Esophagus squamous epithelium (tissue), 5 donors: ENCODE measurements around the gene MCHR2. TPM values are rescaled to one million over a fixed set of nuclear protein-coding genes. Genes with fewer than 3 reads are reported as not detected.

ENCODE experiments used
- DNase-seq: peaks from one replicate; lab custom pipeline; 2025; lab: John Stamatoyannopoulos, UW
- H3K27ac ChIP-seq, 4 donors: fragments of 200-600 bp; sonication (generic); one replicate each; pipeline ENCODE4 v1.5.1; 2016 to 2019; ENCODE audit warnings: mild to moderate bottlenecking in 1 of 4
- H3K27me3 ChIP-seq, 4 donors: fragments of 200-600 bp; sonication (generic); 1 replicate in 3 of 4; 2 replicates in 1 of 4; pipeline versions ENCODE4 v1.5.1 to v1.6.0; 2017 to 2021; ENCODE audit warnings: antibody characterized with exemption in 1 of 4
- H3K36me3 ChIP-seq, 3 donors: fragments of 200-600 bp; sonication (generic); one replicate each; pipeline ENCODE4 v1.5.1; 2016 to 2019
- H3K4me1 ChIP-seq, 3 donors: fragments of 200-600 bp; sonication (generic); one replicate each; pipeline ENCODE4 v1.5.1; 2017 to 2019
- H3K4me3 ChIP-seq, 4 donors: fragments of 200-600 bp; sonication (generic); 1 replicate in 3 of 4; 2 replicates in 1 of 4; pipeline ENCODE4 v1.5.1; 2016 to 2019; ENCODE audit warnings: mild to moderate bottlenecking in 2 of 4, moderate library complexity in 1 of 4
- H3K9me3 ChIP-seq, 3 donors: fragments of 200-600 bp; sonication (generic); one replicate each; pipeline ENCODE4 v1.5.1; 2016 to 2019
- CTCF ChIP-seq, 6 experiments: fragments of 450-650 bp in 4 of 6; fragments of 200-600 bp in 2 of 6; sonication (generic) in 2 of 6; IDR thresholded peaks; one replicate each; pipeline ENCODE4 v1.5.1; 2016 to 2019; ENCODE audit warnings: antibody characterized with exemption in 6 of 6, mild to moderate bottlenecking in 4 of 6, moderate library complexity in 4 of 6
- POLR2A ChIP-seq, 4 donors: fragments of 450-650 bp; IDR thresholded peaks; one replicate each; pipeline ENCODE4 v1.6.1; 2017; ENCODE audit warnings: antibody characterized with exemption in 4 of 4, mild to moderate bottlenecking in 4 of 4, moderate library complexity in 3 of 4
- WGBS, 2 donors: methylation state at CpG; one replicate each; pipeline ENCODE4 v1.1.5; 2018; 5-methylcytosine and 5-hydroxymethylcytosine counted together
- intact Hi-C: fragments of 100-400 bp; cut with DNase I; formaldehyde crosslinking; loops from one replicate; pipeline ENCODE4 v1.15.0; 2022
- total RNA-seq, 4 donors: library from RNA; depleted of rRNA; stranded (reverse); fragments of >200 nt; gene quantifications; one replicate each; pipeline ENCODE4 v1.1.0, GENCODE V29; 2016
- donor health status: DM: yes; HTN: yes; CAD: no.

Gene MCHR2
- total RNA-seq, 4 donors from 2014 or later: not detected

DNA sequence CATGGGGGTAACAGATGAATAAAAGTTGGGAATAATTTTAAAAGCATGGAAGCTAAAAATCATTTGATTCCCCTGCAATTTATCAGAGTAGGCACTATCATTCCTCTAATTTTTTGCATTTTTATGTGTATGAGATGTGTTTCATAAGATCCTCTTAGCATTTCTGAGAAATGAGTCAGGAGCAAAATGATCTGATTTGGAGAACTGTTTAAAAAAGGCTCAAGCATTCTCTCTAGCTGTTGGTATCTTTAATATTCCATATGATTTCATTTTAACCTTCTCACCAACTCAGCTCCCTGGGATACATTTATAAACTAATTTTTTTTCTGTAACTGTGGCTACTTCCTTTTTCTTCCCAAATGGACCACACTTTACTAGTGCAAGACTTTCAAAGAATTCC, 60.9 kb downstream of the MCHR2 start:
- H3K27me3 ChIP-seq: no peaks in the 10 kb centered on the region
- H3K9me3 ChIP-seq: no peaks in the 10 kb centered on the region
- no peak overlapping the region for H3K4me3 ChIP-seq
- intact Hi-C loops: no loop called here
- no peak for DNase-seq
- no peaks in the 10 kb centered on the region for H3K4me1 ChIP-seq
- no peaks in the 10 kb centered on the region for H3K36me3 ChIP-seq
- no peak overlapping the region for H3K27ac ChIP-seq
- TF ChIP-seq POLR2A (IDR thresholded peaks at IDR 0.05) (no peak), CTCF (IDR thresholded peaks at IDR 0.05) (no peak)

DNA sequence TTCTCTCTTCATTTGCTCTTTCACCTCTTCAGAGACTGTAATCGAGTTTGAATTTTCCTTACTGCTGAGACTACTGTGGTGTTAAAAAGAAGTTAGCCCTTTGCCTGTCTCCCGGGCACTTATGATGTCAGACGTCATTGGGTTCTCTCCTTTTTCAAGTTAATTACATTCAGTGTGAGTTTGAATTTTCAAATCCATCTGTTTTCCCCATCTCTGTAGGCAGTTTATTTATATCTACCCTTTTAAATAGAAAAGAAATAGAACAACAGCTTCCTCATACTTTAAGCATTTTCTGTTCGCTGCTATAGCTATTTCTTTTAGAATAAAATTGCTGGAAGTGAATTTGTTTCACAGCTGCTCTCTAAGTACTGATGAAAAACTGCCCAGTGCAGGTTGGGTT, 81.4 kb downstream of the MCHR2 start:
- TF ChIP-seq POLR2A (IDR thresholded peaks at IDR 0.05) (no peak), CTCF (IDR thresholded peaks at IDR 0.05) (no peak)
- H3K27me3 ChIP-seq: no peaks in the 10 kb centered on the region
- H3K4me3 ChIP-seq: no peak overlapping the region
- no peak for DNase-seq
- no peaks in the 10 kb centered on the region for H3K9me3 ChIP-seq
- no peaks in the 10 kb centered on the region for H3K36me3 ChIP-seq
- H3K27ac ChIP-seq: no peak overlapping the region
- no peaks in the 10 kb centered on the region for H3K4me1 ChIP-seq
- intact Hi-C loops: no loop called here
- 48 to 53% methylated on average over 4 of the region's 4 CpGs for WGBS, 2 donors

DNA sequence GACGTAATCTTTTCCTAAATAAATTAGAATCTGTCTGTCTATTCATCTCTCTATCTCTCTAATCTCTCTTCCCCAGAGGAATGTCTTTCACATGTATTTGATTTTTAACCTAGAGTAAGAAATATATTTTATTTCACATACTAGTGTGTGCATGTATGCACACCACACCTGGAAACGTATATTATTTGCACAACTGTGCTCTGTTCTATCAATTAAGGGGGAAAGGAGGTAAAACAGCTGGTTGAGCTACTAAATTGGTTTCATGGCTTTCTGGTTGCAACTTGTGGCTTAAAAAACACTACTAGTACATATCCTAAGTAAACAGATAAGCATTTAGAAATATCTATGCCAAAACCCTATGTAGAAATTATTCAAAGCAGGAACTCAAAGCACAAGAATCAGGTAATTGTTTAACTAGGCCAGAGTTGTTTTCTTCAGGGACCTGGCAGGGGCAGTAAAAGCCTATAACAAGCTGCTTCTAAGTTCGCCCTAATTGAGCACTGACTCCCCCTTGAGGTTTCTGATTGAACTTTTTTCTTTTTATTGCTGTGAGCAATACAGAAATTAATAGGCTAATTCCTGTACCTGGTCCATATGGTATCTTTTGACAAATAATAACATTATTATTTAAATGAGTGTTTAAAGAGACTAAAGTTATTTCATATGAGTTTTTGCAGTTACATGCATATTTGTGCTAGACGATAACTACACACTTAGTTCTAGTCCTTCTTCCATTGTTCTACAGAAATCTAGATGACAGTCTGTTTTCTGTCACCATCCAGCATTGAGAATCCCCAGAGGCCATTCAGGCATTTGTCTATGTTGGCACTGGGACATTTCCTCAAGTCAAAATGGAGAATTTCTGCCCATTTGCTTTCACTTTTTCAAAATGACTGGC, 88.6 kb downstream of the MCHR2 start:
- Histone ChIP-seq H3K4me1 (no peaks in the 10 kb centered on the region), H3K36me3 (no peaks in the 10 kb centered on the region), H3K27ac (no peak overlapping the region), H3K27me3 (no peaks in the 10 kb centered on the region), H3K9me3 (no peaks in the 10 kb centered on the region), H3K4me3 (no peak overlapping the region)
- intact Hi-C loops: no loop called here
- DNase-seq: no peak
- TF ChIP-seq POLR2A (IDR thresholded peaks at IDR 0.05): no peak
- TF ChIP-seq CTCF (IDR thresholded peaks at IDR 0.05): peak in 4 of 6 experiments; percentile 25 to 51 (median 31)
- 38 to 39% methylated on average over 4 of the region's 4 CpGs for WGBS, 2 donors

DNA sequence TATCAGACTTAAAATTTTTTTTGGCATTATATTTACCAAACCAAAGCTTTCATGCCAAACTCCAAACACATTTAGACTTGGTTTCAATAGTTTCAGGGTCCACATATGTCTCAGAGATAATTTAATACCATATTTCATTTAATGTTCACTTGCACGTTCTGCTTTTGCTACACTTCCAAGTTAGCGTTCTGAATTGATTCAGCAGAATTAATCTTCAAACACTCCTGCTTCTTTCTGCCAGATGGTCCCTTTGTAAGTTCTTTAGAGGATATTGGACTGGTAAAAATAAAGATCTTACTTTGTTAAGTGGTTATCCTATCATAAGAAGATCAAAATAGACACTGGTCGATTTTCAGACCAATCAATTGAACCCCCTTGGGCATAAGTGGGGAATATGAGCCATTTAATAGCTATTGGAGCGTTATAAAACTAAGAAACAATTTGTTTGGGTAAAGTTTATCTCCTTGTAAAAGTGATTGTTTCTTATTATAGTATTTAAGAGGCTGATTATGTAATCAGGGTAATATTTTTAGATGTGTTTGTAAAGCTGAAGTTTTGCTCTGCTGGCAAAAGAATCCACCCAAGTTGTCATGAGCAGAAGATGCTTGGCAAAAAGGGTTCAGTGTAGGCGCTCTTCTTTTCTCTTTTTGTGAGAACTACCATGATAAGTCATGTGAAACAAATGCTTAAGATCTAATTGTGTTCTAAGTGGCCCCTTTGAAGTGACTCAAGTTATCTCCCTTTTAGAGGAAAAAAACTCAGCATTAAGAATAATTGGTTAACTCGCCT, 92.2 kb downstream of the MCHR2 start:
- no peak for DNase-seq
- intact Hi-C loops: no loop called here
- 53 to 55% methylated on average over 6 of the region's 6 CpGs for WGBS, 2 donors
- H3K36me3 ChIP-seq: no peaks in the 10 kb centered on the region
- TF ChIP-seq POLR2A (IDR thresholded peaks at IDR 0.05) (no peak), CTCF (IDR thresholded peaks at IDR 0.05) (no peak)
- no peak overlapping the region for H3K4me3 ChIP-seq
- no peaks in the 10 kb centered on the region for H3K27me3 ChIP-seq
- no peaks in the 10 kb centered on the region for H3K4me1 ChIP-seq
- H3K9me3 ChIP-seq: no peaks in the 10 kb centered on the region
- H3K27ac ChIP-seq: no peak overlapping the region

DNA sequence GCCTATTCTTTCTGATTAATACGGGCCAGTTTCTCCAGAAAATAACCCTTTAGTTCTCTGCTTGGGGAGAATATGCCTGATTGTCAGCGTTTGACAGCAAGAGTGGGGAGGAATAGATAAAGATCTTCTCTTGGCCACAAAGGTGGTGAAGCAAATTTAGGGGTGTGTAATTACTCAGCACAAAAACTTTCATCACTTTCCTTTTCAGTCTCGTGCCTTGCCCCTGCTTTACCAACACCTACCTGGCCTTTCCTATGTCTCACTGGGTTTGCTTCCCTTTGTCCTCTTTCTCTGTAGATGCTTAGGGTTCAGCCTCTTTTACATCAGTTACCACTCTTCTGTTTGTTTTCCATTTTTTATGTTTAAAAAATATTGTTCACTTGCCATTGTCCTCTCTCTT, 99.2 kb downstream of the MCHR2 start:
- intact Hi-C loops: no loop called here
- Histone ChIP-seq H3K4me3 (no peak overlapping the region), H3K36me3 (no peaks in the 10 kb centered on the region), H3K4me1 (no peaks in the 10 kb centered on the region), H3K27me3 (no peaks in the 10 kb centered on the region), H3K9me3 (no peaks in the 10 kb centered on the region), H3K27ac (no peak overlapping the region)
- no peak for DNase-seq
- TF ChIP-seq CTCF (IDR thresholded peaks at IDR 0.05) (no peak), POLR2A (IDR thresholded peaks at IDR 0.05) (no peak)
- WGBS, 2 donors: 48 to 56% methylated on average over 3 of the region's 3 CpGs
